ENCODE data around the gene TAF5L.

DNA sequence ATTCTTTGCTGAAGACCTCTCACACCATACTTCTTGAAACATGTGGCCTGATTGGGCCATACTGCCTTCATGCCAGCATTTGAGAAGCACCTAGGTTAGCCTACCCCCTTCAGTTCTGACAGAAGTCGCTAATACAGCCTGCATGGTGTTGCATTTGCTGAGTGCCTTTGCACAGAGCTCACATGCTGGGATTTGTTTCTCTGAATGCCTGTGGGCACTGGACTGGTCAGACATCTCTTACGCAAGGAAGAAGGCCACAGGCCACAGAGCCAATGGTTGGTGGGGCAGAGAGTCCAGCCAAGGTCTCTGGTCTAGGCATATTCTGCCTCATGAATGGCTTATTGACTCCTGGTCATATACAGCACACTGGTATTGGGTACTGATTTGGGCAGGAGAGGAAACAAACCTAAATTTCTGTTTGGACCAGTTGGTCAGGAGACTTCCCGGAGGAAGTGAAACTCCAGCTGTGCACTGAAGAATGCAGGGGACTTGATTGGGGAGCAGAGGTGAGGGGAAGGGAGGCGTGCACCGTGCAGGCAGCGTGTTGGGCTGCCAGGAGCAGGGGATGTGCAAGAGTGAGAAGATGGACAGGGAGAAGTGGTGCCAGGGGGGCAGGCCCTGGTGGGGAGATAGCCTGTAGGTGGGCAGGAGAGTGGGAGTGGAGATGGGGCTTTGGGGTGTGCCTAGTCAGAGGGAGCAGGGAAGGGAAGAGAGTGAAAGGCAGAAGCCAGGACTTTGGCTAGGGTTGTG, 18.2 kb upstream of the TAF5L start:
- TF ChIP-seq CTCF (optimal IDR thresholded peaks at IDR 0.05 in 1 of 3, IDR thresholded peaks at IDR 0.05 in 1 of 3, conservative IDR thresholded peaks at IDR 0.05 in 1 of 3; ENCODE audit: extremely low read depth in 1 of 3, insufficient read depth in 2 of 3, low read length in 3 of 3) (no peak), EZH2 (IDR thresholded peaks at IDR 0.05; ENCODE audit: low read length) (no peak)

All from keratinocyte (primary cell).